IMR-90 (cell line): ENCODE data around the gene THSD1. TPM values are rescaled to one million over a fixed set of nuclear protein-coding genes. Genes with fewer than 3 reads are reported as not detected.
"Not testable (repeated sequence)": the region's sequence is repeated elsewhere in the genome, so short reads cannot be mapped to it uniquely, and the experiment has no call there.

Experiments
- ATAC-seq: fragments of 200-7000 bp; cut with Tn5 transposase; 2 replicates; pipeline ENCODE4 v1.9.1; 2020; ENCODE audit warnings: low read depth, mild to moderate bottlenecking, moderate library complexity
- BruUV-seq: library from RNA; stranded (reverse); fragments of 400-500 nt; replicated peaks from 2 replicates; lab custom pipeline; 2021; lab: Mats Ljungman, UMichigan
- CTCF ChIA-PET: fragments of 300-600 bp; formaldehyde crosslinking; extraction: SDS; loops from one replicate; lab custom pipeline; 2021; ENCODE audit warnings: antibody characterized with exemption; lab: Yijun Ruan, JAX
- POLR2A ChIA-PET: fragments of 300-600 bp; sonication (Branson Sonifier 250); formaldehyde crosslinking; loops from one replicate; lab custom pipeline; 2022; ENCODE audit warnings: antibody characterized with exemption; ENCODE audit not compliant: unreplicated experiment; lab: Charles Lee
- DNase-seq: peaks from one replicate; pipeline ENCODE4 v3.0.0; 2013
- H2AFZ ChIP-seq: replicated peaks from 2 replicates; pipeline ENCODE3; 2013; ENCODE audit warnings: low read length, mild to moderate bottlenecking; ENCODE audit not compliant: poor library complexity
- H2AK5ac ChIP-seq: 2 replicates; pipeline ENCODE4 v1.6.1; 2013; ENCODE audit warnings: low read depth, low read length, inconsistent platforms
- H2AK9ac ChIP-seq: replicated peaks from 2 replicates; pipeline ENCODE3; 2013; ENCODE audit warnings: mild to moderate bottlenecking, low read depth, low read length, moderate library complexity; ENCODE audit not compliant: poor library complexity
- H2BK120ac ChIP-seq: 2 replicates; pipeline ENCODE4 v1.6.1; 2013; ENCODE audit warnings: low read depth, low read length, inconsistent platforms
- H2BK15ac ChIP-seq: 3 replicates; pipeline ENCODE4 v1.6.1; 2013; ENCODE audit warnings: low read depth, low read length, inconsistent platforms
- H2BK20ac ChIP-seq: 2 replicates; pipeline ENCODE4 v1.6.1; 2013; ENCODE audit warnings: low read depth, mild to moderate bottlenecking, inconsistent platforms, low read length, moderate library complexity
- H2BK5ac ChIP-seq: 2 replicates; pipeline ENCODE4 v1.6.1; 2013; ENCODE audit warnings: mild to moderate bottlenecking, low read depth, low read length, inconsistent platforms; ENCODE audit not compliant: poor library complexity, severe bottlenecking
- H3K14ac ChIP-seq: replicated peaks from 2 replicates; pipeline ENCODE4 v1.6.1; 2013; ENCODE audit warnings: low read depth, low read length, inconsistent platforms
- H3K18ac ChIP-seq: 2 replicates; pipeline ENCODE4 v1.6.1; 2013; ENCODE audit warnings: low read depth, low read length, control low read depth
- H3K23ac ChIP-seq: 2 replicates; pipeline ENCODE4 v1.6.1; 2013; ENCODE audit warnings: low read depth, low read length, inconsistent platforms
- H3K27ac ChIP-seq: 2 replicates; pipeline ENCODE4 v1.5.1; 2013; ENCODE audit warnings: mild to moderate bottlenecking, control low read depth, low read length; ENCODE audit not compliant: insufficient read depth
- H3K27me3 ChIP-seq: 2 replicates; pipeline ENCODE4 v1.6.1; 2013; ENCODE audit warnings: low read length; ENCODE audit not compliant: control insufficient read depth, insufficient read depth
- H3K36me3 ChIP-seq: 2 replicates; pipeline ENCODE4 v1.6.1; 2013; ENCODE audit warnings: low read length, mixed read lengths; ENCODE audit not compliant: control insufficient read depth, insufficient read depth
- H3K4ac ChIP-seq: 2 replicates; pipeline ENCODE4 v1.6.1; 2013; ENCODE audit warnings: low read depth, low read length, inconsistent platforms
- H3K4me1 ChIP-seq: 2 replicates; pipeline ENCODE4 v1.6.1; 2013; ENCODE audit warnings: low read length, mixed read lengths; ENCODE audit not compliant: control insufficient read depth, insufficient read depth
- H3K4me2 ChIP-seq: 2 replicates; pipeline ENCODE4 v1.6.1; 2013; ENCODE audit warnings: low read depth, mild to moderate bottlenecking, control low read depth, low read length, moderate library complexity
- H3K4me3 ChIP-seq: 2 replicates; pipeline ENCODE4 v1.5.1; 2013; ENCODE audit warnings: low read depth, mild to moderate bottlenecking, control low read depth, low read length, moderate library complexity; ENCODE audit not compliant: insufficient read depth
- H3K56ac ChIP-seq: 2 replicates; pipeline ENCODE4 v1.6.1; 2013; ENCODE audit warnings: low read length, inconsistent platforms; ENCODE audit not compliant: insufficient read depth; ENCODE audit errors: extremely low read depth
- H3K79me1 ChIP-seq, 2 experiments: 2 replicates each; pipeline ENCODE4 v1.6.1; 2013; ENCODE audit warnings: low read length in 2 of 2, inconsistent platforms in 1 of 2, low read depth in 1 of 2
- H3K9ac ChIP-seq: 2 replicates; pipeline ENCODE4 v1.6.1; 2013; ENCODE audit warnings: low read depth, low read length, control low read depth
- H3K9me1 ChIP-seq: 2 replicates; pipeline ENCODE4 v1.6.1; 2013; ENCODE audit warnings: low read length, inconsistent platforms; ENCODE audit not compliant: insufficient read depth
- H3K9me3 ChIP-seq: 2 replicates; pipeline ENCODE4 v1.6.1; 2013; ENCODE audit warnings: low read length; ENCODE audit not compliant: control insufficient read depth, insufficient read depth
- H4K20me1 ChIP-seq: 2 replicates; pipeline ENCODE4 v1.6.1; 2013; ENCODE audit warnings: low read length, inconsistent platforms; ENCODE audit not compliant: insufficient read depth
- H4K5ac ChIP-seq: 2 replicates; pipeline ENCODE4 v1.6.1; 2013; ENCODE audit warnings: mild to moderate bottlenecking, low read depth, low read length, control low read depth
- H4K8ac ChIP-seq, 2 experiments: 2 replicates each; pipeline ENCODE4 v1.6.1; 2013; ENCODE audit warnings: low read depth in 2 of 2, low read length in 2 of 2, control low read depth in 1 of 2, inconsistent platforms in 1 of 2
- H4K91ac ChIP-seq: 2 replicates; pipeline ENCODE4 v1.6.1; 2013; ENCODE audit warnings: low read depth, low read length, inconsistent platforms; ENCODE audit not compliant: insufficient read depth
- WGBS, 2 experiments: methylation state at CpG; one replicate each; pipeline versions ENCODE4 v1.1.5 to v1.1.7; 2013; ENCODE audit warnings: missing lambda C conversion rate in 2 of 2; ENCODE audit not compliant: insufficient read length in 1 of 2; ENCODE audit errors: extremely low coverage in 2 of 2; 5-methylcytosine and 5-hydroxymethylcytosine counted together
- dilution Hi-C: fragments of 300-500 bp; cut with HindIII; formaldehyde crosslinking; loops from one replicate; pipeline ENCODE4 v1.14.3; 2018; ENCODE audit warnings: low sequenced_read_pairs; ENCODE audit not compliant: unreplicated experiment
- in situ Hi-C: fragments of 300-500 bp; cut with MboI; formaldehyde crosslinking; loops from 3 replicates; pipeline ENCODE4 v1.14.3; 2019; ENCODE audit warnings: low sequenced_read_pairs, inconsistent platforms, mixed read lengths
- intact Hi-C: fragments of 100-400 bp; cut with micrococcal nuclease; formaldehyde crosslinking; loops from 2 replicates; pipeline ENCODE4 v1.10.0; 2022
- polyA plus RNA-seq, 3 experiments: library from polyadenylated mRNA; depleted of rRNA; stranded (reverse); fragments of >200 nt; gene quantifications; 2 replicates each; pipeline ENCODE4 v1.2.3, GENCODE V29; 2012; ENCODE audit warnings: low replicate concordance in 1 of 3
- total RNA-seq: library from RNA; depleted of rRNA; stranded (reverse); fragments of >200 nt; gene quantifications from 2 replicates; pipeline ENCODE4 v1.2.3, GENCODE V29; 2012

Gene THSD1
- total and polyA plus RNA-seq, 2 of the 4 experiments (the other 2 are of a cell fraction): 12.1 to 19.0 TPM

GRCh38 chr13:52373277-52373676, 32.7 kb downstream of the THSD1 start:
- H3K79me1 ChIP-seq, dilution Hi-C loops, H2BK15ac ChIP-seq, H3K4ac ChIP-seq, H2AK5ac ChIP-seq, H3K4me3 ChIP-seq, H3K27me3 ChIP-seq, BruUV-seq, H4K91ac ChIP-seq, H4K5ac ChIP-seq, H2BK120ac ChIP-seq, H3K56ac ChIP-seq, CTCF ChIA-PET, H3K23ac ChIP-seq, H2BK5ac ChIP-seq, POLR2A ChIA-PET, H2BK20ac ChIP-seq, H2AFZ ChIP-seq, H3K9ac ChIP-seq, H4K20me1 ChIP-seq, H3K27ac ChIP-seq, H3K4me2 ChIP-seq, H3K14ac ChIP-seq, H3K4me1 ChIP-seq, in situ Hi-C loops, intact Hi-C loops, H4K8ac ChIP-seq, H3K36me3 ChIP-seq, H3K9me3 ChIP-seq, H2AK9ac ChIP-seq, H3K9me1 ChIP-seq, H3K18ac ChIP-seq: not testable (repeated sequence)
- peak; percentile 62 for ATAC-seq
- peak; percentile 32 for DNase-seq
- WGBS, 2 experiments: no CpG with 5 or more reads among the region's 1 CpG
